H9 (cell line): ENCODE results near the gene RNF113A. TPM values are rescaled to one million over a fixed set of nuclear protein-coding genes. Genes with fewer than 3 reads are reported as not detected.

Experiments
- DNase-seq: peaks from one replicate; pipeline ENCODE4 v3.0.0-alpha.2; 2017
- H2AFZ ChIP-seq: one replicate; pipeline ENCODE4 v1.6.1; 2013; ENCODE audit warnings: mild to moderate bottlenecking, low read length, control low read depth, moderate library complexity
- H2AK5ac ChIP-seq: 2 replicates; pipeline ENCODE4 v1.6.1; 2013; ENCODE audit warnings: low read length, control low read depth, mixed read lengths; ENCODE audit not compliant: insufficient read length
- H2BK120ac ChIP-seq: one replicate; pipeline ENCODE4 v1.6.1; 2013; ENCODE audit warnings: low read depth, mild to moderate bottlenecking, low read length, control low read depth, inconsistent platforms; ENCODE audit not compliant: poor library complexity, severe bottlenecking
- H2BK12ac ChIP-seq: 2 replicates; pipeline ENCODE4 v1.6.1; 2013; ENCODE audit warnings: low read length, control low read depth, mixed read lengths, low read depth; ENCODE audit not compliant: insufficient read length
- H2BK15ac ChIP-seq: 2 replicates; pipeline ENCODE4 v1.6.1; 2013; ENCODE audit warnings: low read depth, low read length, control low read depth
- H2BK20ac ChIP-seq: one replicate; pipeline ENCODE4 v1.6.1; 2013; ENCODE audit warnings: low read depth, mild to moderate bottlenecking, low read length, control low read depth, inconsistent platforms; ENCODE audit not compliant: poor library complexity, severe bottlenecking
- H2BK5ac ChIP-seq: 2 replicates; pipeline ENCODE4 v1.6.1; 2013; ENCODE audit warnings: low read length, control low read depth, mixed read lengths; ENCODE audit not compliant: insufficient read length
- H3K14ac ChIP-seq: 2 replicates; pipeline ENCODE4 v1.6.1; 2013; ENCODE audit warnings: low read length, control low read depth; ENCODE audit not compliant: insufficient read depth
- H3K18ac ChIP-seq: 2 replicates; pipeline ENCODE4 v1.6.1; 2013; ENCODE audit warnings: low read depth, mild to moderate bottlenecking, mixed read lengths, low read length, control low read depth; ENCODE audit not compliant: insufficient read length
- H3K23ac ChIP-seq: 2 replicates; pipeline ENCODE4 v1.6.1; 2013; ENCODE audit warnings: low read length, control low read depth, mixed read lengths, low read depth; ENCODE audit not compliant: insufficient read length
- H3K23me2 ChIP-seq: 2 replicates; pipeline ENCODE4 v1.6.1; 2013; ENCODE audit warnings: low read depth, mild to moderate bottlenecking, mixed read lengths, low read length, control low read depth; ENCODE audit not compliant: insufficient read length, poor library complexity, severe bottlenecking
- H3K27ac ChIP-seq: 2 replicates; pipeline ENCODE4 v1.5.1; 2013; ENCODE audit warnings: low read length, control low read depth, mixed read lengths, low read depth; ENCODE audit not compliant: insufficient read length
- H3K27me3 ChIP-seq: 2 replicates; pipeline ENCODE4 v1.6.1; 2013; ENCODE audit warnings: low read length, control low read depth, inconsistent platforms; ENCODE audit not compliant: insufficient read depth
- H3K4ac ChIP-seq: 2 replicates; pipeline ENCODE4 v1.6.1; 2013; ENCODE audit warnings: low read depth, mild to moderate bottlenecking, control low read depth, inconsistent platforms, low read length, moderate library complexity
- H3K4me1 ChIP-seq: 2 replicates; pipeline ENCODE4 v1.6.1; 2013; ENCODE audit warnings: low read length, control low read depth, inconsistent platforms; ENCODE audit not compliant: insufficient read depth
- H3K4me2 ChIP-seq: 2 replicates; pipeline ENCODE4 v1.6.1; 2013; ENCODE audit warnings: low read length, control low read depth, mixed read lengths; ENCODE audit not compliant: insufficient read length, insufficient read depth
- H3K56ac ChIP-seq: 2 replicates; pipeline ENCODE4 v1.6.1; 2013; ENCODE audit warnings: low read depth, mild to moderate bottlenecking, mixed read lengths, low read length, control low read depth; ENCODE audit not compliant: insufficient read length
- H3K79me1 ChIP-seq: 2 replicates; pipeline ENCODE4 v1.6.1; 2013; ENCODE audit warnings: low read depth, mild to moderate bottlenecking, moderate library complexity, low read length, control low read depth, inconsistent platforms; ENCODE audit not compliant: insufficient read depth, poor library complexity, severe bottlenecking
- H3K79me2 ChIP-seq: 2 replicates; pipeline ENCODE4 v1.6.1; 2013; ENCODE audit warnings: low read length, control low read depth, inconsistent platforms; ENCODE audit not compliant: insufficient read depth
- H3K9ac ChIP-seq: 2 replicates; pipeline ENCODE4 v1.6.1; 2013; ENCODE audit warnings: low read length, control low read depth, mixed read lengths; ENCODE audit not compliant: insufficient read length; ENCODE audit errors: extremely low read depth
- H3K9me3 ChIP-seq: one replicate; pipeline ENCODE4 v1.6.1; 2013; ENCODE audit warnings: low read depth, low read length, inconsistent platforms; ENCODE audit not compliant: control insufficient read depth
- H3T11ph ChIP-seq: one replicate; pipeline ENCODE4 v1.6.1; 2013; ENCODE audit warnings: mild to moderate bottlenecking, low read length, control low read depth, inconsistent platforms
- H4K20me1 ChIP-seq: one replicate; pipeline ENCODE4 v1.6.1; 2013; ENCODE audit not compliant: control insufficient read depth, insufficient read length, insufficient read depth
- H4K5ac ChIP-seq: 2 replicates; pipeline ENCODE4 v1.6.1; 2013; ENCODE audit warnings: low read depth, mild to moderate bottlenecking, mixed read lengths, low read length, control low read depth; ENCODE audit not compliant: insufficient read length
- H4K8ac ChIP-seq: replicated peaks from 2 replicates; pipeline ENCODE4 v1.6.1; 2013; ENCODE audit warnings: low read length, control low read depth, mixed read lengths, low read depth; ENCODE audit not compliant: insufficient read length
- H4K91ac ChIP-seq: 2 replicates; pipeline ENCODE4 v1.6.1; 2013; ENCODE audit warnings: low read depth, mild to moderate bottlenecking, moderate library complexity, mixed read lengths, low read length, control low read depth; ENCODE audit not compliant: insufficient read length
- H3K27ac Mint-ChIP-seq, 3 experiments: 2 replicates in 2 of 3; 3 replicates in 1 of 3; pipeline ENCODE4 v1.8.0; 2020 to 2021; ENCODE audit warnings: mixed read lengths in 3 of 3, mild to moderate bottlenecking in 1 of 3, moderate library complexity in 1 of 3
- H3K27me3 Mint-ChIP-seq: 2 replicates; pipeline ENCODE4 v1.8.0; 2021; ENCODE audit warnings: low read depth, mild to moderate bottlenecking, moderate library complexity, mixed read lengths
- H3K36me3 Mint-ChIP-seq, 3 experiments: 2 replicates in 2 of 3; 3 replicates in 1 of 3; pipeline ENCODE4 v1.8.0; 2020 to 2021; ENCODE audit warnings: low read depth in 3 of 3, mixed read lengths in 3 of 3; ENCODE audit not compliant: insufficient read depth in 1 of 3
- H3K4me1 Mint-ChIP-seq, 2 experiments: 2 replicates each; pipeline ENCODE4 v1.8.0; 2020; ENCODE audit warnings: mixed read lengths in 2 of 2
- H3K4me3 Mint-ChIP-seq, 2 experiments: 2 replicates in 1 of 2; 3 replicates in 1 of 2; pipeline ENCODE4 v1.8.0; 2020 to 2021; ENCODE audit warnings: mild to moderate bottlenecking in 2 of 2, mixed read lengths in 2 of 2, moderate library complexity in 1 of 2
- H3K9me3 Mint-ChIP-seq, 2 experiments: 2 replicates in 1 of 2; 3 replicates in 1 of 2; pipeline ENCODE4 v1.8.0; 2020; ENCODE audit warnings: mild to moderate bottlenecking in 2 of 2, mixed read lengths in 2 of 2, moderate library complexity in 1 of 2
- WGBS: extraction: QIAGEN DNeasy Blood & Tissue Kit; methylation state at CpG from one replicate; pipeline ENCODE4 v1.1.7; 2013; ENCODE audit warnings: missing lambda C conversion rate, low lambda C conversion rate, mixed read lengths; ENCODE audit not compliant: insufficient read length; ENCODE audit errors: extremely low coverage; 5-methylcytosine and 5-hydroxymethylcytosine counted together
- total RNA-seq: library from RNA; stranded (reverse); gene quantifications from 2 replicates; pipeline ENCODE4 v1.2.1, GENCODE V29; 2021
- TF ChIP-seq, protein P1 (sequence below): fragments of 200-600 bp; sonication (generic); conservative IDR thresholded peaks from 3 replicates; pipeline ENCODE4 v1.8.0; 2021; ENCODE audit warnings: antibody characterized with exemption, mild to moderate bottlenecking

Gene RNF113A
- total RNA-seq, 1 experiment from 2014 or later = 13.7 TPM

DNA sequence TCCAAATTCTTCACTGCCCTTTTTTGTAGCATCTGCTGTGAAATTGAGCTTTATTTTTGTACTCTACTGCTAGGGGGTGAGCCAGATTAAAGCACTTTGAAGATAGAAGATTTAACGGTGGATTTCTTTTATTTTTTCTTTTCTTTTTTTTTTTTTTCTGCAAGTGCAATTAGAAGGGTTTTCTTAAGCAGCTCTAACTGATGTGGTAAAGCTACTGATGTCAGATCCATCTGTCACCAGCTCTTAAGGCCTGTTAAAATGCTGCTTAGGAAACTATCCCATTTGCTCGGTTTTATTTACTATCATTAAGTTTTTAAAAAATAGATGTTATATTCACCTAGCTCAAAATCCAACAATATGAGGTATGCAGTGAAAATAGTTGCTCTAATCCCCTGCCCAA is 7.2 kb upstream of the RNF113A start:
- WGBS = no CpG with 5 or more reads among the region's 2 CpGs
- H4K8ac ChIP-seq = no peak overlapping the region
- H2BK15ac ChIP-seq = no peak overlapping the region
- Mint-ChIP-seq H3K27me3 (no peaks in the 10 kb centered on the region; the same call in none of the 2 replicates), H3K9me3 (peaks cover 57 to 61% of the 10 kb centered on the region in 2 experiments), H3K4me1 (peaks cover 0 to 4% of the 10 kb centered on the region in 2 experiments; a peak in 1 of 4 replicates), H3K4me3 (no peak overlapping the region), H3K36me3 (peaks cover 4 to 24% (median 13%) of the 10 kb centered on the region in 3 experiments; a peak in 6 of 7 replicates), H3K27ac (no peak overlapping the region)
- TF ChIP-seq, protein P1, sequence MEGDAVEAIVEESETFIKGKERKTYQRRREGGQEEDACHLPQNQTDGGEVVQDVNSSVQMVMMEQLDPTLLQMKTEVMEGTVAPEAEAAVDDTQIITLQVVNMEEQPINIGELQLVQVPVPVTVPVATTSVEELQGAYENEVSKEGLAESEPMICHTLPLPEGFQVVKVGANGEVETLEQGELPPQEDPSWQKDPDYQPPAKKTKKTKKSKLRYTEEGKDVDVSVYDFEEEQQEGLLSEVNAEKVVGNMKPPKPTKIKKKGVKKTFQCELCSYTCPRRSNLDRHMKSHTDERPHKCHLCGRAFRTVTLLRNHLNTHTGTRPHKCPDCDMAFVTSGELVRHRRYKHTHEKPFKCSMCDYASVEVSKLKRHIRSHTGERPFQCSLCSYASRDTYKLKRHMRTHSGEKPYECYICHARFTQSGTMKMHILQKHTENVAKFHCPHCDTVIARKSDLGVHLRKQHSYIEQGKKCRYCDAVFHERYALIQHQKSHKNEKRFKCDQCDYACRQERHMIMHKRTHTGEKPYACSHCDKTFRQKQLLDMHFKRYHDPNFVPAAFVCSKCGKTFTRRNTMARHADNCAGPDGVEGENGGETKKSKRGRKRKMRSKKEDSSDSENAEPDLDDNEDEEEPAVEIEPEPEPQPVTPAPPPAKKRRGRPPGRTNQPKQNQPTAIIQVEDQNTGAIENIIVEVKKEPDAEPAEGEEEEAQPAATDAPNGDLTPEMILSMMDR = no peak
- H3K9me3 ChIP-seq = peaks cover 14% of the 10 kb centered on the region
- H3K27me3 ChIP-seq = no peaks in the 10 kb centered on the region
- no peak overlapping the region for H4K5ac ChIP-seq
- H3K4me2 ChIP-seq = no peak overlapping the region
- no peak overlapping the region for H3T11ph ChIP-seq
- no peaks in the 10 kb centered on the region for H3K4me1 ChIP-seq
- H2BK12ac ChIP-seq = no peak overlapping the region
- no peak overlapping the region for H3K14ac ChIP-seq
- no peak overlapping the region for H2BK120ac ChIP-seq
- H3K23me2 ChIP-seq = no peaks in the 10 kb centered on the region
- H4K20me1 ChIP-seq = no peaks in the 10 kb centered on the region
- no peak overlapping the region for H2BK5ac ChIP-seq
- H3K79me1 ChIP-seq = no peaks in the 10 kb centered on the region
- no peak for DNase-seq
- no peak overlapping the region for H3K18ac ChIP-seq
- H3K79me2 ChIP-seq = no peaks in the 10 kb centered on the region
- no peak overlapping the region for H2AFZ ChIP-seq
- H3K23ac ChIP-seq = no peak overlapping the region
- no peak overlapping the region for H3K27ac ChIP-seq
- no peak overlapping the region for H4K91ac ChIP-seq
- no peak overlapping the region for H3K4ac ChIP-seq
- no peak overlapping the region for H2AK5ac ChIP-seq
- H3K56ac ChIP-seq = no peak overlapping the region
- no peak overlapping the region for H2BK20ac ChIP-seq
- no peak overlapping the region for H3K9ac ChIP-seq
